Esophagus squamous epithelium (tissue), 4 donors: Measurements from ENCODE around the gene TTC23L.

Experiments
- CTCF ChIP-seq, 6 experiments: fragments of 450-650 bp in 4 of 6; fragments of 200-600 bp in 2 of 6; sonication (generic) in 2 of 6; IDR thresholded peaks; one replicate each; pipeline ENCODE4 v1.5.1; 2016 to 2019; ENCODE audit warnings: antibody characterized with exemption in 6 of 6, mild to moderate bottlenecking in 4 of 6, moderate library complexity in 4 of 6
- POLR2A ChIP-seq, 4 donors: fragments of 450-650 bp; IDR thresholded peaks; one replicate each; pipeline ENCODE4 v1.6.1; 2017; ENCODE audit warnings: antibody characterized with exemption in 4 of 4, mild to moderate bottlenecking in 4 of 4, moderate library complexity in 3 of 4

GRCh38 chr5:34899066-34899465, 60.1 kb downstream of the TTC23L start:
- TF ChIP-seq CTCF (IDR thresholded peaks at IDR 0.05): no peak
- TF ChIP-seq POLR2A (IDR thresholded peaks at IDR 0.05): no peak
